H1 (cell line): Measurements from ENCODE around the gene PARP4. TPM values are rescaled to one million over a fixed set of nuclear protein-coding genes. Genes with fewer than 3 reads are reported as not detected.

Experiments
- CTCF ChIA-PET: fragments of 300-600 bp; sonication (Branson Sonifier 250); formaldehyde crosslinking; loops from one replicate; lab custom pipeline; 2021; ENCODE audit not compliant: partially characterized antibody; lab: Charles Lee
- POLR2A ChIA-PET: fragments of 300-600 bp; sonication (Branson Sonifier 250); formaldehyde crosslinking; loops from one replicate; lab custom pipeline; 2021; ENCODE audit warnings: inconsistent platforms; ENCODE audit not compliant: partially characterized antibody; lab: Charles Lee
- DNase-seq, 2 experiments: peaks; one replicate each; pipeline versions ENCODE4 v3.0.0 to v3.0.0-alpha.2; 2010 to 2022; ENCODE audit warnings: low spot score in 2 of 2, low read depth in 1 of 2, mixed read lengths in 1 of 2
- FAIRE-seq: peaks from 2 replicates; lab custom pipeline; 2011; peaks lifted over from hg19 to GRCh38; lab: Jason Lieb, UNC
- H2AFZ ChIP-seq: 2 replicates; pipeline ENCODE4 v1.8.1; 2012; ENCODE audit warnings: low read length, inconsistent platforms
- H2AK5ac ChIP-seq: 2 replicates; pipeline ENCODE4 v1.6.1; 2013; ENCODE audit warnings: low read depth, low read length
- H2BK120ac ChIP-seq: replicated peaks from 2 replicates; pipeline ENCODE3; 2013; ENCODE audit warnings: low read depth, low read length, inconsistent platforms
- H2BK12ac ChIP-seq: 2 replicates; pipeline ENCODE4 v1.6.1; 2013; ENCODE audit warnings: low read depth, low read length
- H2BK15ac ChIP-seq: 2 replicates; pipeline ENCODE4 v1.6.1; 2013; ENCODE audit warnings: low read length
- H2BK20ac ChIP-seq: 2 replicates; pipeline ENCODE4 v1.6.1; 2013; ENCODE audit warnings: low read length
- H2BK5ac ChIP-seq: 2 replicates; pipeline ENCODE4 v1.6.1; 2013; ENCODE audit warnings: low read depth, low read length
- H3K14ac ChIP-seq: 2 replicates; pipeline ENCODE4 v1.6.1; 2013; ENCODE audit warnings: inconsistent platforms; ENCODE audit not compliant: insufficient read length
- H3K18ac ChIP-seq: 2 replicates; pipeline ENCODE4 v1.6.1; 2013; ENCODE audit warnings: low read length; ENCODE audit errors: extremely low read depth
- H3K23ac ChIP-seq: 2 replicates; pipeline ENCODE4 v1.6.1; 2013; ENCODE audit warnings: inconsistent platforms; ENCODE audit not compliant: insufficient read length
- H3K23me2 ChIP-seq: 2 replicates; pipeline ENCODE4 v1.6.1; 2013; ENCODE audit warnings: low read depth, low read length
- H3K27ac ChIP-seq: 2 replicates; pipeline ENCODE4 v1.6.1; 2011; ENCODE audit warnings: low read depth, low read length, inconsistent platforms
- H3K27me3 ChIP-seq, 4 experiments: replicated peaks in 1 of 4; 1 replicate in 1 of 4; 2 replicates in 3 of 4; pipeline versions ENCODE4 v1.6.1 to v1.8.1; 2011 to 2013; ENCODE audit warnings: low read length in 3 of 4, mild to moderate bottlenecking in 3 of 4, inconsistent platforms in 2 of 4, mixed read lengths in 2 of 4, moderate library complexity in 1 of 4; ENCODE audit not compliant: control insufficient read depth in 3 of 4, insufficient read depth in 3 of 4; ENCODE audit errors: extremely low read depth in 1 of 4
- H3K36me3 ChIP-seq, 4 experiments: 2 replicates each; pipeline versions ENCODE4 v1.6.1 to v1.8.1; 2011 to 2013; ENCODE audit warnings: mild to moderate bottlenecking in 4 of 4, low read length in 3 of 4, moderate library complexity in 2 of 4, control low read depth in 1 of 4, inconsistent platforms in 1 of 4; ENCODE audit not compliant: insufficient read depth in 4 of 4, control insufficient read depth in 2 of 4
- H3K4ac ChIP-seq: replicated peaks from 2 replicates; pipeline ENCODE3; 2013; ENCODE audit warnings: low read length, low read depth, mixed read lengths, inconsistent platforms; ENCODE audit not compliant: insufficient read length
- H3K4me1 ChIP-seq, 4 experiments: replicated peaks in 1 of 4; 1 replicate in 1 of 4; 2 replicates in 3 of 4; pipeline versions ENCODE4 v1.6.1 to v1.8.1; 2011 to 2013; ENCODE audit warnings: low read length in 3 of 4, inconsistent platforms in 2 of 4, mixed read lengths in 1 of 4; ENCODE audit not compliant: insufficient read depth in 4 of 4, control insufficient read depth in 3 of 4
- H3K4me2 ChIP-seq, 2 experiments: 2 replicates each; pipeline versions ENCODE4 v1.6.1 to v1.8.1; 2011 to 2013; ENCODE audit warnings: low read depth in 2 of 2, low read length in 2 of 2, control low read depth in 1 of 2, inconsistent platforms in 1 of 2, mild to moderate bottlenecking in 1 of 2; ENCODE audit not compliant: insufficient read depth in 1 of 2
- H3K4me3 ChIP-seq, 4 experiments: fragments of 200-600, 300-600 bp in 1 of 4; sonication (generic), shearing (Covaris generic), sonication (Bioruptor Twin) in 1 of 4; 2 replicates each; pipeline versions ENCODE4 v1.5.1 to v1.8.1; 2011 to 2016; ENCODE audit warnings: low read length in 4 of 4, low read depth in 3 of 4, control low read depth in 2 of 4, inconsistent platforms in 2 of 4, mild to moderate bottlenecking in 2 of 4, mixed read lengths in 1 of 4, moderate library complexity in 1 of 4; ENCODE audit not compliant: insufficient read depth in 2 of 4; ENCODE audit errors: extremely low read depth in 1 of 4
- H3K56ac ChIP-seq: replicated peaks from 2 replicates; pipeline ENCODE3; 2013; ENCODE audit warnings: low read depth, mild to moderate bottlenecking, mixed read lengths, low read length, inconsistent platforms; ENCODE audit not compliant: insufficient read length
- H3K79me1 ChIP-seq: 2 replicates; pipeline ENCODE4 v1.6.1; 2013; ENCODE audit warnings: low read depth, low read length, control low read depth
- H3K79me2 ChIP-seq, 2 experiments: 2 replicates each; pipeline versions ENCODE4 v1.6.1 to v1.8.1; 2012 to 2013; ENCODE audit warnings: low read length in 2 of 2, mild to moderate bottlenecking in 2 of 2, inconsistent platforms in 1 of 2; ENCODE audit not compliant: insufficient read depth in 2 of 2, control insufficient read depth in 1 of 2
- H3K9ac ChIP-seq, 4 experiments: replicated peaks in 1 of 4; 1 replicate in 1 of 4; 2 replicates in 3 of 4; pipeline versions ENCODE4 v1.6.1 to v1.8.1; 2011 to 2013; ENCODE audit warnings: low read depth in 3 of 4, low read length in 3 of 4, control low read depth in 2 of 4, mild to moderate bottlenecking in 2 of 4, moderate library complexity in 2 of 4, inconsistent platforms in 1 of 4; ENCODE audit errors: extremely low read depth in 1 of 4
- H3K9me3 ChIP-seq, 2 experiments: 2 replicates each; pipeline versions ENCODE4 v1.6.1 to v1.8.1; 2012 to 2013; ENCODE audit warnings: mild to moderate bottlenecking in 2 of 2, moderate library complexity in 2 of 2, control low read depth in 1 of 2, inconsistent platforms in 1 of 2, low read depth in 1 of 2, low read length in 1 of 2, mixed read lengths in 1 of 2; ENCODE audit not compliant: insufficient read depth in 2 of 2
- H4K20me1 ChIP-seq, 2 experiments: replicated peaks in 1 of 2; 2 replicates each; pipeline versions ENCODE3 to v1.8.1; 2011 to 2013; ENCODE audit warnings: inconsistent platforms in 2 of 2, low read length in 2 of 2, mild to moderate bottlenecking in 1 of 2; ENCODE audit not compliant: insufficient read depth in 2 of 2, control insufficient read depth in 1 of 2
- H4K5ac ChIP-seq: 2 replicates; pipeline ENCODE4 v1.6.1; 2013; ENCODE audit warnings: low read length, low read depth, mixed read lengths, inconsistent platforms; ENCODE audit not compliant: insufficient read length
- H4K8ac ChIP-seq: 2 replicates; pipeline ENCODE4 v1.8.0; 2013; ENCODE audit warnings: mild to moderate bottlenecking, moderate library complexity, low read length, inconsistent platforms; ENCODE audit not compliant: insufficient read depth; ENCODE audit errors: extremely low read depth
- H4K91ac ChIP-seq: replicated peaks from 2 replicates; pipeline ENCODE3; 2013; ENCODE audit warnings: low read length, mixed read lengths, inconsistent platforms; ENCODE audit not compliant: insufficient read length
- ASH2L ChIP-seq: fragments of 200-600, 300-600 bp; sonication (generic); IDR thresholded peaks from one replicate; pipeline ENCODE4 v1.7.1; 2017; ENCODE audit warnings: low read length
- BCL11A ChIP-seq, 2 experiments: IDR thresholded peaks; one replicate each; pipeline ENCODE4 v1.6.1; 2011; ENCODE audit warnings: low read depth in 2 of 2, low read length in 2 of 2, mild to moderate bottlenecking in 2 of 2
- CBX8 ChIP-seq: fragments of 300-800, 300-1000 bp; sonication (generic); IDR thresholded peaks from 2 replicates; pipeline ENCODE4 v1.7.1; 2016; ENCODE audit warnings: low read depth, low read length, borderline replicate concordance
- CHD2 ChIP-seq: IDR thresholded peaks from 2 replicates; pipeline ENCODE4 v1.6.1; 2012; ENCODE audit warnings: low read length, improper control_type of control experiment
- CREB1 ChIP-seq: IDR thresholded peaks from 2 replicates; pipeline ENCODE4 v1.6.1; 2012; ENCODE audit warnings: inconsistent platforms
- E2F6 ChIP-seq: IDR thresholded peaks from 2 replicates; pipeline ENCODE4 v1.6.1; 2012; ENCODE audit warnings: inconsistent platforms
- GABPA ChIP-seq: IDR thresholded peaks from 2 replicates; pipeline ENCODE4 v1.6.1; 2011; ENCODE audit warnings: mild to moderate bottlenecking, low read length, moderate library complexity, borderline replicate concordance; ENCODE audit not compliant: insufficient read depth
- KDM1A ChIP-seq: fragments of 200-600, 300-600 bp; sonication (generic); IDR thresholded peaks from 2 replicates; pipeline ENCODE4 v1.7.1; 2016; ENCODE audit warnings: mild to moderate bottlenecking, low read length, borderline replicate concordance
- NRF1 ChIP-seq: IDR thresholded peaks from 2 replicates; pipeline ENCODE4 v1.6.1; 2011; ENCODE audit warnings: mild to moderate bottlenecking, low read depth, low read length, improper control_type of control experiment
- POLR2A ChIP-seq, 2 experiments: IDR thresholded peaks; 1 replicate in 1 of 2; 2 replicates in 1 of 2; pipeline ENCODE4 v1.6.1; 2011; ENCODE audit warnings: low read depth in 2 of 2, low read length in 2 of 2, mild to moderate bottlenecking in 2 of 2; ENCODE audit errors: control extremely low read depth in 1 of 2
- RBBP5 ChIP-seq: IDR thresholded peaks from 2 replicates; pipeline ENCODE4 v1.7.1; 2012; ENCODE audit warnings: low read depth, mild to moderate bottlenecking, inconsistent platforms, low read length, moderate library complexity, borderline replicate concordance
- SP2 ChIP-seq: IDR thresholded peaks from 2 replicates; pipeline ENCODE4 v1.6.1; 2012; ENCODE audit warnings: mild to moderate bottlenecking, low read length, inconsistent platforms
- TAF7 ChIP-seq: optimal IDR thresholded peaks from 2 replicates; pipeline ENCODE3; 2011; ENCODE audit warnings: low read depth, mild to moderate bottlenecking, inconsistent platforms, low read length, moderate library complexity, borderline replicate concordance
- ZNF274 ChIP-seq: IDR thresholded peaks from 2 replicates; pipeline ENCODE4 v1.7.0; 2012; ENCODE audit warnings: low read length, borderline replicate concordance; ENCODE audit errors: extremely low read depth
- whole genome bisulfite sequencing, 2 experiments: shearing (Covaris generic) in 1 of 2; methylation state at CpG; one replicate each; pipeline versions ENCODE4 v1.1.6 to v1.1.7; 2013 to 2015; ENCODE audit warnings: low lambda C conversion rate in 2 of 2, mixed read lengths in 2 of 2, inconsistent platforms in 1 of 2, low coverage in 1 of 2, missing lambda C conversion rate in 1 of 2; ENCODE audit not compliant: insufficient replicate concordance in 2 of 2, insufficient coverage in 1 of 2, insufficient read length in 1 of 2; ENCODE audit errors: extremely low coverage in 1 of 2, missing lambda C conversion rate in 1 of 2; 5-methylcytosine and 5-hydroxymethylcytosine counted together
- polyA plus RNA-seq, 7 experiments: library from polyadenylated mRNA; depleted of rRNA in 3 of 7; stranded (reverse) in 5 of 7; unstranded in 2 of 7; fragments of >200 nt in 5 of 7; fragments of 200-250 nt in 2 of 7; gene quantifications; 1 replicate in 5 of 7; 2 replicates in 1 of 7; 4 replicates in 1 of 7; pipeline versions ENCODE4 v1.2.1 to v1.2.3, GENCODE V29; 2011 to 2013; ENCODE audit warnings: missing spikeins in 2 of 7, mixed read lengths in 2 of 7
- total RNA-seq: library from RNA; stranded (reverse); fragmentation: NEBNext Ultra II Directional; extraction: Animal tissue kit (Norgen Biotek cat#: 25700); gene quantifications from 2 replicates; pipeline ENCODE4 v1.2.1, GENCODE V29; 2021

PARP4 gene
- total and polyA plus RNA-seq, 2 of the 8 experiments (the other 6 are each of a cell fraction or from before 2014, with no cell fraction given): 22.2 to 40.3 TPM

DNA sequence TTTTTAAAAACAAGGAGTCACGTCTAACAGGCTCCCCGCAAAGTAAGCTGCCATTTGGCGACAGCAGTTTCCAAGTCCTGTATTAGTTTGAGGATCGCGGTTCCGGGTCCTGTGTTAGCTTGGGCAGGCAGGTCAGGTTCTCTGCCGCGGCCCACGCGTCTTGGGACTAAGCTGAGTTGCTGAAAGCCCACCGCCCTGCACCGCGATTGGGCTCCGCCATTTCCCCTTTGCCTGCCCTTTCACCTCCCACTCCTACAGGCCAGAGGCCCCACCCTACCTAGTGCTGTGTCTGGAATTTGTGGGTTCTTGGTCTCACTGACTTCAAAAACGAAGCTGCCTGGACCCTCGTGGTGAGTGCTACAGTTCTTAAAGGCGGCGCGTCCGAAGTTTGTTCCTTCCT lies 6.8 kb downstream of the PARP4 start:
- H3K14ac ChIP-seq: no peak overlapping the region
- CTCF ChIA-PET: interaction anchor here (1.1 to 1.4 kb wide), 2 partner anchors 13 to 36 kb away, joined by 3 read pairs; no protein-coding TSS in a partner anchor
- no peak for FAIRE-seq
- H3K27ac ChIP-seq: no peak overlapping the region
- no peak overlapping the region for H3K23ac ChIP-seq
- H3K9ac ChIP-seq: no peak overlapping the region
- no peak overlapping the region for H3K4me3 ChIP-seq
- no peaks in the 10 kb centered on the region for H4K20me1 ChIP-seq
- no peak overlapping the region for H2AK5ac ChIP-seq
- 96% methylated on average over 13 of the region's 20 CpGs; no CpG with 5 or more reads in 1 of the 2 experiments for WGBS, 2 experiments
- no peak for DNase-seq
- no peak overlapping the region for H3K18ac ChIP-seq
- no peak overlapping the region for H4K91ac ChIP-seq
- no peak overlapping the region for H2BK15ac ChIP-seq
- peaks cover 0 to 20% of the 10 kb centered on the region in 2 experiments; a peak in 2 of 4 replicates for H3K79me2 ChIP-seq
- no peak overlapping the region for H2AFZ ChIP-seq
- H2BK5ac ChIP-seq: no peak overlapping the region
- no peak overlapping the region for H2BK120ac ChIP-seq
- H3K9me3 ChIP-seq: no peaks in the 10 kb centered on the region; a peak in 1 of 4 replicates
- no peak overlapping the region for H3K4ac ChIP-seq
- no peaks in the 10 kb centered on the region for H3K23me2 ChIP-seq
- H2BK20ac ChIP-seq: no peak overlapping the region
- H2BK12ac ChIP-seq: no peak overlapping the region
- no peaks in the 10 kb centered on the region; a peak in 2 of 7 replicates for H3K4me1 ChIP-seq
- H3K27me3 ChIP-seq: no peaks in the 10 kb centered on the region
- peaks cover 0 to 5% (median under 1%) of the 10 kb centered on the region in 4 experiments; a peak in 1 of 8 replicates for H3K36me3 ChIP-seq
- H3K4me2 ChIP-seq: no peak overlapping the region
- H4K5ac ChIP-seq: no peak overlapping the region
- H3K79me1 ChIP-seq: peaks cover 5% of the 10 kb centered on the region; the same call in 1 of the 2 replicates
- POLR2A ChIA-PET: interaction anchor here (0.6 kb wide), 1 partner anchor 55 kb away, joined by 3 read pairs; no protein-coding TSS in a partner anchor
- H4K8ac ChIP-seq: no peak overlapping the region
- no peak overlapping the region for H3K56ac ChIP-seq
- TF ChIP-seq TAF7: no peak
- no peak for TF ChIP-seq ASH2L
- no peak for TF ChIP-seq CREB1
- no peak for TF ChIP-seq GABPA
- no peak for TF ChIP-seq KDM1A
- TF ChIP-seq E2F6: no peak
- TF ChIP-seq ZNF274: no peak
- TF ChIP-seq POLR2A (IDR thresholded peaks at IDR 0.05; ENCODE audit: control extremely low read depth in 1 of 2, low read depth in 2 of 2, low read length in 2 of 2): no peak
- TF ChIP-seq SP2: no peak
- no peak for TF ChIP-seq NRF1
- TF ChIP-seq CHD2: no peak
- no peak for TF ChIP-seq RBBP5
- no peak for TF ChIP-seq BCL11A (IDR thresholded peaks at IDR 0.05; ENCODE audit: low read depth in 2 of 2, low read length in 2 of 2)
- TF ChIP-seq CBX8: no peak
